Daoy (cell line): Measurements from ENCODE around the gene TTC8. TPM values are rescaled to one million over a fixed set of nuclear protein-coding genes. Genes with fewer than 3 reads are reported as not detected.
A peak's percentile ranks its signal among the peaks of the same experiment; 100 is the strongest.

ENCODE experiments used
- DNase-seq: peaks from one replicate; pipeline ENCODE4 v3.0.0-alpha.2; 2015; ENCODE audit warnings: low read depth
- total RNA-seq: library from RNA; depleted of rRNA; stranded (reverse); fragments of >200 nt; shearing (Covaris generic); gene quantifications from 2 replicates; pipeline ENCODE4 v1.2.3, GENCODE V29; 2014; rRNA removed

TTC8 gene
- total RNA-seq, 1 experiment from 2014 or later, result 19.5 TPM

GRCh38 chr14:88866305-88866704, 41.9 kb downstream of the TTC8 start:
- DNase-seq, result no peak

GRCh38 chr14:88868558-88869159, 44.2 kb downstream of the TTC8 start:
- no peak for DNase-seq

GRCh38 chr14:88870777-88871176, 46.3 kb downstream of the TTC8 start:
- DNase-seq, result no peak

GRCh38 chr14:88871429-88871828, 47.0 kb downstream of the TTC8 start:
- DNase-seq, result no peak

GRCh38 chr14:88872976-88873375, 48.5 kb downstream of the TTC8 start:
- DNase-seq, result no peak

- no peak for DNase-seq
These were observed 52.7 kb downstream of the TTC8 start for GRCh38 chr14:88877192-88877591.

- DNase-seq, result peak; percentile 67
These were observed 54.6 kb downstream of the TTC8 start for GRCh38 chr14:88879022-88879421.

GRCh38 chr14:88882236-88882635, 57.8 kb downstream of the TTC8 start:
- DNase-seq, result no peak

- DNase-seq, result peak; percentile 43
These were observed 70.7 kb downstream of the TTC8 start for GRCh38 chr14:88895116-88895515.

- DNase-seq, result no peak
These were observed 76.7 kb downstream of the TTC8 start for GRCh38 chr14:88901189-88901588.

GRCh38 chr14:88901991-88902390, 77.5 kb downstream of the TTC8 start:
- no peak for DNase-seq

GRCh38 chr14:88902850-88903249, 78.4 kb downstream of the TTC8 start:
- DNase-seq, result no peak

- DNase-seq, result no peak
These were observed 79.8 kb downstream of the TTC8 start for GRCh38 chr14:88904206-88904647.

- DNase-seq, result peak; percentile 44
These were observed 80.4 kb downstream of the TTC8 start for GRCh38 chr14:88904864-88905263.

GRCh38 chr14:88908216-88908615, 83.8 kb downstream of the TTC8 start:
- no peak for DNase-seq

- DNase-seq, result no peak
These were observed 85.9 kb downstream of the TTC8 start for GRCh38 chr14:88910386-88910785.

GRCh38 chr14:88911809-88912208, 87.4 kb downstream of the TTC8 start:
- DNase-seq, result no peak

GRCh38 chr14:88914956-88915355, 90.5 kb downstream of the TTC8 start:
- DNase-seq, result no peak

- DNase-seq, result no peak
These were observed 95.1 kb downstream of the TTC8 start for GRCh38 chr14:88919502-88919901.

Other genes starting within 250 kb of the TTC8 start
- 1.0 and 1.4 TPM in 2 replicates for gene EML5, start 31.7 kb upstream of the TTC8 start, total RNA-seq